ENCODE results near the gene SCT. TPM values are rescaled to one million over a fixed set of nuclear protein-coding genes. Genes with fewer than 3 reads are reported as not detected.

SCT gene
- total RNA-seq, 1 donor from 2014 or later: not detected

- peak; percentile 43 for DNase-seq (ENCODE audit: missing footprints)
- intact Hi-C loops (cut with DNase I): loop anchor here (5.0 kb wide), 1 partner anchor 68 kb away; no protein-coding TSS in a partner anchor
- ATAC-seq: no peak
Measured at GRCh38 chr11:625636-626268, 1.2 kb downstream of the SCT start.

- intact Hi-C loops (cut with DNase I): loop anchor here (5.0 kb wide), 1 partner anchor 68 kb away; no protein-coding TSS in a partner anchor
Measured at GRCh38 chr11:624705-625635, 2.0 kb downstream of the SCT start, which contains the start of gene CDHR5. Gene CDHR5 (minus strand): TSS chr11:624955. CDS start chr11:624902, 53 bp downstream.

GRCh38 chr11:623999-624704, 2.8 kb downstream of the SCT start:
- ATAC-seq: no peak
- intact Hi-C loops (cut with DNase I): no loop called here
- no peak for DNase-seq (ENCODE audit: missing footprints)

More at GRCh38 chr11:624705-625635, 2.0 kb downstream of the SCT start, which contains the start of gene CDHR5:
- ATAC-seq (no peak), DNase-seq (ENCODE audit: missing footprints) (peak; percentile 49)

GRCh38 chr11:623349-623869, 3.6 kb downstream of the SCT start:
- intact Hi-C loops (cut with DNase I): no loop called here
- ATAC-seq: no peak
- no peak for DNase-seq (ENCODE audit: missing footprints)

GRCh38 chr11:621838-622237, 5.1 kb downstream of the SCT start:
- intact Hi-C loops (cut with DNase I): no loop called here
- no peak for DNase-seq (ENCODE audit: missing footprints)
- ATAC-seq: no peak

- intact Hi-C loops (cut with DNase I): no loop called here
- no peak for ATAC-seq
- no peak for DNase-seq (ENCODE audit: missing footprints)
Measured at GRCh38 chr11:620935-621814, 5.8 kb downstream of the SCT start.

- ATAC-seq (no peak), DNase-seq (ENCODE audit: missing footprints) (no peak)
- intact Hi-C loops (cut with DNase I): no loop called here
Measured at GRCh38 chr11:620201-620600, 6.8 kb downstream of the SCT start.

GRCh38 chr11:619628-620050, 7.3 kb downstream of the SCT start:
- intact Hi-C loops (cut with DNase I): loop anchor here (5.0 kb wide), 1 partner anchor 73 kb away; no protein-coding TSS in a partner anchor
- ATAC-seq (no peak), DNase-seq (ENCODE audit: missing footprints) (no peak)

- intact Hi-C loops (cut with DNase I): loop anchor here (5.0 kb wide), 1 partner anchor 73 kb away; no protein-coding TSS in a partner anchor
- ATAC-seq: no peak
- DNase-seq (ENCODE audit: missing footprints): no peak
Measured at GRCh38 chr11:618856-619627, 7.9 kb downstream of the SCT start.

GRCh38 chr11:617912-618682, 8.9 kb downstream of the SCT start:
- ATAC-seq (no peak), DNase-seq (ENCODE audit: missing footprints) (no peak)
- intact Hi-C loops (cut with DNase I): loop anchor here (5.0 kb wide), 1 partner anchor 74 kb away; no protein-coding TSS in a partner anchor

- no peak for ATAC-seq
- no peak for DNase-seq (ENCODE audit: missing footprints)
- intact Hi-C loops (cut with DNase I): loop anchor here (5.0 kb wide), 1 partner anchor 75 kb away; no protein-coding TSS in a partner anchor
Measured at GRCh38 chr11:617199-617911, 9.6 kb downstream of the SCT start.

- no peak for DNase-seq (ENCODE audit: missing footprints)
- intact Hi-C loops (cut with DNase I): loop anchor here (5.0 kb wide), 1 partner anchor 76 kb away; no protein-coding TSS in a partner anchor
- ATAC-seq: no peak
Measured at GRCh38 chr11:616320-617198, 10.4 kb downstream of the SCT start.

- DNase-seq (ENCODE audit: missing footprints) (peak; percentile 100), ATAC-seq (peak; percentile 93)
- intact Hi-C loops (cut with DNase I): loop anchor here (5.0 kb wide), 1 partner anchor 77 kb away; no protein-coding TSS in a partner anchor
Measured at GRCh38 chr11:615504-616319, 11.3 kb downstream of the SCT start, which contains the start of gene IRF7. Gene IRF7 (minus strand): TSS chr11:615950. CDS start chr11:615364, 586 bp downstream.
